HG03558 (cell line): ENCODE results near the gene STAB1.

ENCODE experiments used
- ATAC-seq: cut with Tn5 transposase; IDR thresholded peaks from one replicate; pipeline ENCODE4 v1.9.1; 2021; ENCODE audit warnings: moderate number of reproducible peaks; ENCODE audit not compliant: unreplicated experiment; ENCODE audit errors: extremely low read depth

STAB1 gene

DNA sequence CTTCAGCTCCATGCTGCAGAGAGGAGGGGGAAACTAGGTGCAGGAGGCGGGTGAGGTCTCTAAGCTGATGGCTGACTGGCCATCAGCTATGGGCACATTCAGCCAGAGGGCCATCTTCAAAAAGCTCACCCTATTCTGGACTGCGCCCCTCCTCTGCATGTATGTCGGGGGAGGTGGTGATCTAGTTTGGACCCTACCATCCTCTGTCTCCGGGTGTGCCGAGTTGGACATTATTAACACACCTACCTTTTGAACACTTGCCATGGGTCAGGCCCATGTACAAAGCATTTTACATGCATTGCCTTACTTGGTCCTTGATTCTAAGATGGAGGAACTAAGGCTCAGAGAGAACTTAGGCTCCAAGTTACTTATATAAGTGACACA lies 38.3 kb upstream of the STAB1 start:
- no peak for ATAC-seq

DNA sequence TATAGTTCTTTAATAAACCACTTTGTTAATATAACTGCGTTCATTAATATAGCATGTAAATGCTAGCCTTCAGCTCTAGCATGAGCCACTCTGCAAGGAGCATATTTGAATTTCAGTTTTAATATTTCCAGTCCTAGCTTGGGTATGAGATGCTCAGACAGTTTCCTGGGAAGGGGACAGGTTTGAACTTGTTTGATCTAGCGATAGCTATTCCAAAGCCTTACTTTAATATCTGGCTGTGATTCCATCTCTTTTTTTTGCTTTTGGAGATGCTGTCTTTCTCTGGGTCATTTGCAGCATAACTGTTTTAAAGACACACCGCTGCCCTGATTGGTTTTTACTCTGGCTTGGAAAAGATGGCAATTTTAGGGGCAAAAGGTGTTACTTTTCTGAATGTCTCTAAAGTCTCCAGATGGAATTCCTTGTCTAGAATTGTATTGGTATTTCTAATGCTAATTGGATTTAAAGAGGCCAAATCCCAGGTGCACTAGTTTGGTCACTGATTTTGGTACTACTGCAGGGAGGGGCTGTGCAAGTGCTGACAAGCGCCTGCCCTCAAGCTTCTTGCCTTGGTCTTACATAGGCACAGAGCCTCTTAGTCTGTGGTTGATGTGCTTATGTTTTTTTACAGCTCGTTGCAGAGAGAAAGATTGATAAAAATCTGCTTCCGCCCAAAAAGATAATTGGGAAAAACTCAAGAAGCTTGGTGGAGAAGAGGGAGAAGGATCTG lies 36.9 kb upstream of the STAB1 start:
- no peak for ATAC-seq

- ATAC-seq: no peak
Observed at GRCh38 chr3:52458770-52459545, 36.2 kb upstream of the STAB1 start.

GRCh38 chr3:52461874-52462273 lies 33.3 kb upstream of the STAB1 start:
- ATAC-seq: no peak

DNA sequence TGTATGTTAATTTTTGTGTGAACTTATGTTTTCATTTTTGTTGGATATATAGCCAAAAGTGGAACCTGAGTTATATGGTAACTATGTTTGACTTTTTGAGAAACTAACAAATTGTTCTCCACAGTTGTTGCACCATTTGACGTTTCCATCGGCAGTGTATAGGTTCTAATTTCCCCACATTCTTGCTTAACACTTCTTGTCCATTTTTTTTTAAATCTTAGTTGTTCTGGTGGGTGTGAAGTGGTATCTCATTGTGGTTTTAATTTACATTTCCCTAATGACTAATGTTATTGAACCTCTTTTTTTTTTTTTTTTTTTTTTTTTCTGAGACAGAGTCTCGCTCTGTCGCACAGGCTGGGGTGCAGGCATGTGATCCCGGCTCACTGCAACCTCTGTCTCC lies 31.7 kb upstream of the STAB1 start:
- no peak for ATAC-seq

DNA sequence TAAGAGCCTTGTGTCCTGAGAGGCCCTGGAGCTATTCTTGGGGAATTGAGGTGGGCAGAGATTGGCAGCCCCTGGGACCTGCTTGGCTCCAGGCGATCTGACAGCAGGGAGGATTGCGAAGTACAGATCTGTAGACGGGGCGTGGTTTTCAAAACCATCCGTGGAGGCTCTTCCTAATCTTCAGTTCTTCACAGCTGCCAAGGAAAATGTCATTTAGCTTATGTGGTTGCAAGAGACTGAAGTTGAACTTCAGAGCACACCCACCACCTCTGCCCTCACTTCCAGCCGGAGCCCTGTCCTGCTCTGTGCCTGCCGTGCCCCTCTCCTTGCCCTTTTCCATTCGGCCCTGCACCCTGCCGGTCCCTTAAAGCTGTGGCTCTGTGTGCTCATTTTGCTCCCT lies 26.8 kb upstream of the STAB1 start:
- no peak for ATAC-seq

DNA sequence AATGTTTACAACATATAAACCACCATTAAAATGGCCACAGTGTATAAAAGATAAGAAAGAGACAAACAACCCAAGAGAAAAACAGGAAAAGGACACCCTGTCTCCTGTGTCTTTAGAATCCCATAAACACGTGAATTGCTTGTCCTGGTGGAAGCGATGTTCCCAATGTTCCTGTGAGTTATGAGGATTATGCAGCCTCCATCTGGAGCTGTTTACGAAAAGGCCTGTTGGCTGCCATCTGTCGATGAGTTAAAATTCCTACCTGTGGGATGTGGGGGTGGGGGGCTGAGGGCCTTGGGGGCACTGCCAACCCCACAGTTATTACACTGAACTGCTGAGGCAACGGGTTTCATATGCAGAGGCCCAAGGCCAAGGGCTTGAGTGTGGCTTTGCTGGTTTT lies 26.1 kb upstream of the STAB1 start:
- ATAC-seq: no peak

DNA sequence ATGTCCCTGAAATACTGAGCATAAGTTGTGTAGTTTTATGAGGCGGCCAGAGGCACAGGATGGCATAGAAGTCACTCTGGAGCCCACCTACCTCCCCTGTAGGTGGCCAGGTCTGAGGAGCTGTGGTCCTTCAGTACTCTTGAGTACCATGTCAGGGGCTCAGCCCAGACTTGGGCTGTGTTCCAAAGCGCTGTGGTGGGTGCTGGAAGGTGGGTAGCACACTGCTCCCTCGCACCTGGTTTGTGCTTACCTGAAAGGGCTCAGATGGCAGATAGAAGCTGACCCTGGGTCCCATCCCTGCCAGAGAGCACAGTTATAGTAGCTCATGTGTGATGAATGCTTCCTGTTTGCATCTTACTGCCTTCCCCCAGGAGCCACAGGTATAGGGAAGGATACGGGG lies 24.2 kb upstream of the STAB1 start:
- no peak for ATAC-seq

GRCh38 chr3:52471371-52472238 lies 23.5 kb upstream of the STAB1 start:
- ATAC-seq: no peak

DNA sequence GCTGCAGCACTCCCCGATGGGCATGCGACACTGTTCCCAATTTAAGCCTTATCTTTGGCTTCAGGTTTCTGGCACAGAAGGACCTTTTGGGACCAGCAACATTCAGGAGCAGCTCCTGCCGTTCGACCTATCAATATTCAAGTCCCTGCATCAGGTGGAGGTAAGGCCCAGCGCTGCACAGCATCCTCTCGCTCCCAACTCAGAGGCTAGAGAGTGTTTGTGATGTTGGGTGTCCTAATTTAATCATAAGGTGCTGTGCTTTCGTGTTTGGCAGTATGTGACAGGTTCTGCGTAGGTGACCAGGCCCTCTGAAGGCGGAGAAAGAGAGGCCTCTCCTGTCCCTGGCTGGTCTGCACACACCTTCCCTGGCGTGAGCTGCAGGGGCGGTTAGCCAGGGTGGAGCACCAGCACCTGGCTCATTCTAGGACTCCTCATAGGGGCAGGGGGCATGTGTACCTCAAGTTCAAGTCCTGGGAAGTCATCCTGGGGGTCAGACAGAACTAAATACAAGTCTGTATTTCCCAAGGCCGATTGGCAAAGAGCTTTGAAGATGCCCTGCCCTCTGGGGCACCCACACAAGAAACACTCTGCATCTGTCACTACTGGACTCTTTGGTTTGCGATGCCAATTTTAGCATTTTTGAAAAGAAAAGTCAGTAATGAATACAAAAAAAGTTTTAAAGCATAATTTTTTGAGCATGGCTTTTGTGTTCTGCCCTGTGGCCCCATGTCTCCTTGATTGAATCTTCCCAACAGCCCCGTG lies 22.7 kb upstream of the STAB1 start:
- ATAC-seq: no peak

GRCh38 chr3:52473026-52473425 lies 22.1 kb upstream of the STAB1 start:
- ATAC-seq: no peak

- ATAC-seq: no peak
Observed at GRCh38 chr3:52477076-52477795, 17.9 kb upstream of the STAB1 start.

GRCh38 chr3:52477796-52478095 lies 17.4 kb upstream of the STAB1 start:
- no peak for ATAC-seq

DNA sequence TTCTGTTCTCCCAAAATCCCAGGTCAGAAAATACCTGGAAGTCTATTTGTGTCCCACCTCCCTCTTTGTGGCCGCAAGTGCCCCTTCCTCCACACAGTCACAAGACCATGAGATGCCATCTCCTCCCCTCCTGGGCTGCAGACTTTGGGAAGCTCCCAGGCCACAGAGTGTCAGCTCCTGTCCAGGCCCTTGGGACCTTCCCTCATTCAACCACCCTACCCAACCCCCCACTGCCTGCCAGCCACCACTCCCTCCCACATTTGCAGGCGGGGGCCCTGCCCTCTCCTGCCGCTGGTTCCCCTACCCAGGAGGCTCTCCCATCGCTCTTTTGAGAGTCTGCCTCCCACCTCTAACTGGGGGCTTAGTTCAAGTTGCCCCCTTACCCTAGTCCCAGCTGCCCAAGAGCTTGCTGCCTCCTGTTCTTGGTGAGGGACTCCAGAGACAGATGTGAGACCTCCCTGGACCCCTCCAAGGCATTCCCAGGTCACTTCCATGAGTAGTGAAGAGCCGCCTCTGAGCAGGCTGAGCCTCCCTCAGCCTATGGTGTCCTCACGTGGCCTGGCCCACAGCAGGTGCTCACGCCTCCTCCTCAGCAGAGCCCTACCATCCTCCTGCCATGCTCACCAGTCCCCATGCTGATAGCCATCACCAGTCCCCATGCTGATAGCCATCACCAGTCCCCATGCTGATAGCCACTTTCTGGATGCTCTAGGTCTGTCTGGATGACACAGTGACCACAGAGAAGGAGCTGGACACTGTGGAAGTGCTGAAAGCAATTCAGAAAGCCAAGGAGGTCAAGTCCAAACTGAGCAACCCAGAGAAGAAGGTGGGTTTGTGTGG lies 15.9 kb upstream of the STAB1 start:
- no peak for ATAC-seq

DNA sequence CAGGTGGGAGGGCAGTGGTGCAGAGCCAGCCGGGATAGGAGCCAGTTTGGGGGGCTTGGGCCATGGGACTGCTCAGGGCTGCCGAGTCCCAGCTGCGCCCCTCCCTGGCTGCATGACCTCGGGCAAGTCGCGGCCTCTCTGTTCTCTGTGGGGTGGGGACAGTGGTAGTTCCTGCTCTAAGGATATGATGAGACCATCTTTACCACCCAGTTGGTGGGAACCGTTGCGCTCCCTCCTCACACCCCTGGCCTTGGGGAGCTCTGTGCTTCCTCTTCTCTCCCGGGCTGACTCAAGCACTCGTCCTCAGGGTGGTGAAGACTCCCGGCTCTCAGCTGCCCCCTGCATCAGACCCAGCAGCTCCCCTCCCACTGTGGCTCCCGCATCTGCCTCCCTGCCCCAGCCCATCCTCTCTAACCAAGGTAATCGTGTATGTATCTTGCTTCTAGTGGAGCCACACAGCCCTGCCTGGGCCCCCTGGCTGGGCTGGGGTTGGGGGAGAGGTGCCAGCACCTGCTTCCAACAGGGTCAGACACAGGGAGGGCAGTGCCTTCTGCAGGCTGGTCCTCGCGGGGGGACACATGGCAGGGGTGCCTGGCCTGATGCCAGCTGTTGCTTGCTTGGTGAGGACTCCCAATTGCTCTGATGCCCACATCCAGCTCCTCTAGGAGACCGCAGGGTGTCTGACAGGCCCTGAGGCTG lies 15.1 kb upstream of the STAB1 start:
- no peak for ATAC-seq

DNA sequence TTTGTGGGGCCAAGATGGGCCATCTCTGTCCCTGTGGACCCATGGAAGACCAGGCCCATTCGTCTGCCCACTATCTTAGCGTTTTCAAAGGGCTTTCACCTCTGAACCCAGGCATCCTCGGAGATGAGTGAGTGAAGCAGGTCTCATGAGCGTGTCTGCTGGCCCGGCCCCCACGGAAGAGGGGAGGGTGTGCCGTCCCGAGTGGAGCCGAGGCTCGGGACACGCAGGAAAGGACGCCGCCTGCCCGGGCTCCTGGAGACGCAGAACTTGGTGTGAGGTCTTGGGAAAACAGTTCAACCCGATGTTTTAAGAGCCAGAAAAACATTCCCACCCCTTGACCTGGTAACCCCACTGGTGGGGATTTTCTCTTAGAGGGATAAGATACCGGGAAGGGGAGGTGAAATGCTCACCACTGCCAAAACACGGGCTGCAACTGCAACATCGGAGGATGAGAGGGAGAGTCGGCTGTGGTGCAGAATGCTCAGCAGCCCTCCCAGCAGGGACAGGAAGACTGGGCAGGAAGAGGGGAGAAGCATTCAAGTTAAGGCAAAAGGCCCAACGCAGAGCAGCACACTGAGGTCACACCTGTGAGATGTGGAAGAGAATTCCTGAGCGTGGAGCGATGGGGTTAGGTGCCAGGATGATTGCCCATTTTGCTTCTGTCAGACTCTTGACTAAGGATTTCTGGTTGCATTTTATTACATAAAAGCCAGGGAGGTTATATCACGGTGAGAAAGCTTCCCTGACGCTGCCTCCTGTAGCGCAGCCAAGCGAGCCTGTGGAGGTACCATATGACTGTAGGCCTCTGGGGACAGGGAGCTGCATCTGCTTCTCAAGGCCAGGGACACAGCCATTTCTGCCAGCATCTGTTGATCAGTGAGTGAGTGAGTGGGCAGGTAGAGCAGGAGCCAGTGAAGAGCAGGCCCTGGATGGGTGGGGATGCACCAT lies 14.1 kb upstream of the STAB1 start:
- ATAC-seq: no peak

DNA sequence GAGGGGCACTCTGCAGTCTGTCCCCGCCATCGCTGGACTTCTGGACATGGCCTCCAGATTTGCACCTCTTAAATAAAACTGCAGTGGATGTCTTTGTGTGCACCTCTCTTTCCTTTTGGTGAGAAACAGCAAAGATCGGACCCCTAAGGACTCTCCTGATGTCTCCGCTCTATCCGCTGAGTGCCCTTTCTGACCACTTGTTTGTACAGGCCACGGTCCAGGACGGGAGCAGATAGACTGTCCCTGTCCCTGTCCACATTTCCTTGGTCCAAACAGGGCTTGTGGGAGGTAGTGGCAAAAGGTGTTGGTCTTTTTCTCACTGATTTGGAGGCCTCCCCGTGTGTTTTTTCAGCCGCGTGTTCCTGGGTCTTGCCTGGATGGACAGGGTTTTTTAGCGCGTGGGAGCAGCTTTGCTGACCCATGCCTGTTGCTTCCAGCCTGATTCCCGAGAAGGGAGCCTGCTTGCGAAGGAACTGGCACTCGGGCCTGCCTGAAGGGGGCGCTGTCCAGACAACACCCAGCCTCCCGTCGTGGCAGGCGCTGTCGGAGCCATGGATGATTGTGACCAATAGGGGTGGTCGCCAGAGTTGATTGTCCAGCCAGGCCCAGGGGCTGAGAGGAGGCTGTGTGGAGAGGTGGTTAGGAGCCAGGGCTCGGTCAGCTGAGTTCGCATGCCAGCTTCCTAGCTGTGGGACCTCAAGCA lies 13.2 kb upstream of the STAB1 start:
- ATAC-seq: no peak
